GM13976 (cell line): Measurements from ENCODE around the gene HBZ.
"Not testable (repeated sequence)": the region's sequence is repeated elsewhere in the genome, so short reads cannot be mapped to it uniquely, and the experiment has no call there.

ENCODE experiments used
- DNase-seq: peaks from one replicate; pipeline ENCODE4 v3.0.0; 2012; ENCODE audit warnings: low spot score
- in situ Hi-C: fragments of 300-500 bp; cut with MboI; formaldehyde crosslinking; loops from one replicate; pipeline ENCODE4 v1.12.0; 2022; ENCODE audit warnings: low sequenced_read_pairs, mixed read lengths, inconsistent platforms; ENCODE audit not compliant: unreplicated experiment
- TF ChIP-seq, protein P1 (sequence below): IDR thresholded peaks from 2 replicates; pipeline ENCODE4 v1.5.1; 2012; ENCODE audit warnings: borderline replicate concordance, mild to moderate bottlenecking; ENCODE audit not compliant: insufficient read depth; ENCODE audit errors: extremely low read depth, missing control alignments, control extremely low read depth

Gene HBZ

DNA sequence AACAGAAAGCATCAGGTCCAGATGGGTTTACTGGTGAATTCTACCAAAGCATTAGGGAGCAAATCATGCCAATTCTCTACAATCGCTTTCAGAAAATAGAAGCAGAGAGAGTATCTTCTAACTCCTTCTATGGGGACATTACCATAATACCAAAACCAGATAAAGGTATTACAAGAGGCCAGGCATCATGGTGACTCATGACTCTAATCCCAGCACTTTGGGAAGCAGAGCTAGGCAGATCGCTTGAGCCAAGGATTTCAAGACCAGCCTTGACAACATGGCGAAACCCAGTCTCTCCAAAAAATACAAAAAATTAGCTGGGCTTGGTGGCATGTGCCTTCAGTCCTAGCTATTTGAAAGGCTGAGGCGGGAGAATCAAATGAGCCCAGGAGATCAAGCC, 50.8 kb downstream of the HBZ start:
- in situ Hi-C loops, result no loop called here
- TF ChIP-seq, protein P1, sequence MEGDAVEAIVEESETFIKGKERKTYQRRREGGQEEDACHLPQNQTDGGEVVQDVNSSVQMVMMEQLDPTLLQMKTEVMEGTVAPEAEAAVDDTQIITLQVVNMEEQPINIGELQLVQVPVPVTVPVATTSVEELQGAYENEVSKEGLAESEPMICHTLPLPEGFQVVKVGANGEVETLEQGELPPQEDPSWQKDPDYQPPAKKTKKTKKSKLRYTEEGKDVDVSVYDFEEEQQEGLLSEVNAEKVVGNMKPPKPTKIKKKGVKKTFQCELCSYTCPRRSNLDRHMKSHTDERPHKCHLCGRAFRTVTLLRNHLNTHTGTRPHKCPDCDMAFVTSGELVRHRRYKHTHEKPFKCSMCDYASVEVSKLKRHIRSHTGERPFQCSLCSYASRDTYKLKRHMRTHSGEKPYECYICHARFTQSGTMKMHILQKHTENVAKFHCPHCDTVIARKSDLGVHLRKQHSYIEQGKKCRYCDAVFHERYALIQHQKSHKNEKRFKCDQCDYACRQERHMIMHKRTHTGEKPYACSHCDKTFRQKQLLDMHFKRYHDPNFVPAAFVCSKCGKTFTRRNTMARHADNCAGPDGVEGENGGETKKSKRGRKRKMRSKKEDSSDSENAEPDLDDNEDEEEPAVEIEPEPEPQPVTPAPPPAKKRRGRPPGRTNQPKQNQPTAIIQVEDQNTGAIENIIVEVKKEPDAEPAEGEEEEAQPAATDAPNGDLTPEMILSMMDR, result no peak
- no peak for DNase-seq

DNA sequence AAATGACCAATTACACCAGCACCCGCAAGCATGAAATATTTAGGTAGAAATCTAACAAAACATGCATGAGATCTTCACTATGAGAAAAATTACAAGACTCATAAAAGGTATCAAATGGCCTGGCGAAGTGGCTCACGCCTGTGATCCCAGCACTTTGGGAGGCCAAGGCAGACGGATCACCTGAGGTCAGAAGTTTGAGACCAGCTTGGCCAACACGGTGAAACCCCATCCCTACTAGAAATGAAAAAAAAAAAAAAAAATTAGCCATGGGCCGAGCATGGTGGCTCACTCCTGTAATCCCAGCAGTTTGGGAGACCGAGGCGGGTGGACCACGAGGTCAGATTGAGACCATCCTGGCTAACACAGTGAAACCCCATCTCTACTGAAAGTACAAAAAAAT, 51.6 kb downstream of the HBZ start:
- in situ Hi-C loops, DNase-seq: not testable (repeated sequence)
